GM21529 (cell line): ENCODE measurements around the gene RPP30.

Experiments used
- ATAC-seq: cut with Tn5 transposase; IDR thresholded peaks from one replicate; pipeline ENCODE4 v1.9.1; 2021; ENCODE audit not compliant: unreplicated experiment

Gene RPP30

DNA sequence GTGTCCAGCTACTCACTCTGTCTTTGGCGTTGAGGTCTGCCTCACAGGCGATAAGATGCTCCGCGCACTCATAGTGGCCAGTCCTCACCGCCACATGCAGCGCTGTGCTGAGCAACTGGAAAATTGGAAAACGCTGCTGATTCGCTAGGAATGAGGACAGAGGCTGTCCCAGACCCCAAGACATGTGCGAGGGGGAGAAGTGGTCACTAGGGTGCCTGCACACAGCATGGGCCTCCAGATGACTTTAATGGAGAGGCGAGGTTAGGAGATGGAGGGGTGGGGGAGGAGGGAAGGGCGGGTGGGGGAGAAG lies 43.9 kb downstream of the RPP30 start:
- no peak for ATAC-seq

DNA sequence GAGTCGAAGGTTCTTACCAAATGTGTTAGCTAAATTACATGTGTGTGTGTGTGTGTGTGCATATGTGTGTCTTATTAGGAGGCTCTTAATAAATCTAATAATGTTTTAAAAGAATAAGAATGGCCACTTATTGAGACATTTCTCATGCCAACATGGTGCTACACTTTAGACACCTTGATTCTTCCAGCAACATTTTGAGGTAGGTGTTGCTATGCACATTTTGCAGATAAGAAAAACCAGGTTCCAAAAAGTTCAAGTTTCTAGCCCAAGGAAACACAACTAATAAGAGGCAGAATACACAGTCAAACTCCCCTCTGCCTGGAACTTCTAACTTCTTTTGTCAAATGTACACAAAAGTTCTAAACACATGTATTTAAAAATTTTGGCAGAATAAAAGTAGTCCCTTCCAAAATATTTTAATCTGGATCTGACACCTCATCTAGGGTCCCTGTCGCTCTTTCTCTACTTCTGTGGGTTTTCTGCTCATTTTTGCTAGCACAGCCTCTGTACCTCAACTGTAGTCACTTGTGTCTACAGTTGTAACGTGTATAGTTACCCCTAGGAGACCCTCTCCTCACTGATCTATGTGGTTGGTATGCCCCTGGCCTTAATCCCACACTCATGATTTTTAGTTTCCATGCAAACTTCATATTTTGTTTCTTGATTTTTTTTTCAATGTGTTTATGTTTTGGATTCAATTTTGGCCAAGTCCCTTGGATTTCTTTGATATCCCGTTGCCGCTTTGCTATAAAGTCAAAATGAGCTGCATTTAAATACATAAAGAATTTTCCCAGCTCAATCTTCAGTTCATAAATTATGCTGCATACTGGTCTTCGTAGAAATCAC lies 44.8 kb downstream of the RPP30 start:
- ATAC-seq = no peak

DNA sequence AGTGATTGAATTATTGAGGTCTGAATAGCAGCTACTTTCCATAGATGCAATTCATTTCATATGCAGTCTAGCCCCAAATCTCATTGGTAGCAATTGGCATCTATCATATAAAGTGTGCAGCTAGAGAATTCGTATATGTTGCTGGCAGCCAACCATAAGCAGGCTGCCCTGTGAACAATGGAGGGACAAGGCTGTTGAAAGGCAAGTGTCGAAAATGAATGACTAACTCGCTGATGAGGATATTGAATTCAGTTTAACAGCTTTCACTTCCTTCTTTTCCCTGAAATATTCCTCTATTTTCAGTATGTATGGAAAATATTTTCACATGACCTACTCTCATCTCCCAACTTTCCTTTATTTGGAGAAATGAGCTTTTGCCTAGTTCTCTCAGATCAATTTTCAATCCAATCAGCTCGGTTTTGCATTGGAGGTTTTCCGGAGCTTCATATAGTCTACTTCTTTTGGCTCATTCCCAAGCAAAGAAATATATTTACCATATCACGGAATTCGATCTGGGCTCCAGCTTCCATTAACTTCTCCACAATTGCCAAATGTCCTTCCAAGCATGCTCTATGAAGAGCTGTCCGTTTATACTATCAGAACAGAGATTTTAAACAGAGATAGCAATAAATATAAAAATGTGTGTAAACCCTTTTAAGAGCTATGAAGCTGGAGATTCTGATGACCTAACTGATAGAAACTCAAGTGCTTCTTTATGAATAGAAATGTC lies 45.6 kb downstream of the RPP30 start:
- no peak for ATAC-seq

DNA sequence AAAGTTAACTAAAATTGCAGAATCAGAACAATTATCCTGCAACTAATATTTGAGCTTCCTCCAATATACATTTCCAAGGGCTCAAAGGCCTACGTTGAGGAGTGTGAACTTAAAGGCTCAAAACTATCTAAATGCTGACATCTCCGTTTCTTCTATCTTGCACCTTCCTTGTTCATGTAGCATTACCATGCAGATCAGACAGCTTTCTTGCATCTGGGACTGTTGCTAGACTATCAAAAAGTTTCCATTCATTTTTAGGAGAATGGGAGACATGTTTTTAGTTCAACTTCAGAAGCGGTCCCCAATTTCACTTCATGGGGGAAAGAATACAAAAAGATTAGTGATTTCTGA lies 46.2 kb downstream of the RPP30 start:
- no peak for ATAC-seq

DNA sequence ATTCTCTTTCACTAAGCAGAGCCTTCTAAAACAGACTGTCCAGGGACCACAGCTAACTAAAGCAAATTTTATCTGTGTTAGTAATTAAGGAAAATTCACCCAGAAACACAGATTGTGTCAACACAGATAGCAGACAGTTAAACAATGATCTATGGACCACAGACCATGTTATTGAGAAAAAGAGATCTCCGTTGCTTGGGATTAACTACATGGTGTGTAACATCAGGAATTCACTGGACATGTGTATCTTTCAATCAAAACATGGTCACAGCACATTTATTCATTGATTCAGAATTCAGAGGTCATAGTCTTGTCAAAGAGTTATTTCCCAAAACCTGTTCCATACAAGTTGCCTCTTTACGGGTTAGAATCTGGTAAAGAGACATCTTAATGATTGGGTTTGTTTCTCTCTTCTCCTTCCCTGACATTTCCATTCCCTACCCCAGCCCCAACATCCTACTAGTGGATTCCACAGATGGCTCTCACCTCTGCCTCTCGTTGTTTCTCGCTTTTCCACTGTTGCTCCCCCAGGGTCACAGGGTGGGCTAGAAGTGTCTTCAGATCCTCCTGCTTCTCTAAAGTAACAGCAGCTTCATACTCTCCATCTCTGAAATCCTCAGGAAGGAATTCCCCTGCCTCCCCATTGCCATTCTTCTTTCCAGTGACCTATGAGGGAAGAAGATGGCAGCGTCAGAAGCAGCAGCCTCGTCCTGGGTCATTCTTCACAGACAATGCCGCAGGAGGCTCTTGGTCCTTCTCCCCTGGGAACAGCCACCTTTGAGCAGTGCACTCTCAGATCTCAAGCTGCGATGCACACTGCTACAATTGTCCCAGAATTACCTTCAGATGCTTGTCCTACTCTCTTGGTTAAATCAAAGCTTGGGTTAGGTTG lies 48.2 kb downstream of the RPP30 start:
- ATAC-seq = no peak

DNA sequence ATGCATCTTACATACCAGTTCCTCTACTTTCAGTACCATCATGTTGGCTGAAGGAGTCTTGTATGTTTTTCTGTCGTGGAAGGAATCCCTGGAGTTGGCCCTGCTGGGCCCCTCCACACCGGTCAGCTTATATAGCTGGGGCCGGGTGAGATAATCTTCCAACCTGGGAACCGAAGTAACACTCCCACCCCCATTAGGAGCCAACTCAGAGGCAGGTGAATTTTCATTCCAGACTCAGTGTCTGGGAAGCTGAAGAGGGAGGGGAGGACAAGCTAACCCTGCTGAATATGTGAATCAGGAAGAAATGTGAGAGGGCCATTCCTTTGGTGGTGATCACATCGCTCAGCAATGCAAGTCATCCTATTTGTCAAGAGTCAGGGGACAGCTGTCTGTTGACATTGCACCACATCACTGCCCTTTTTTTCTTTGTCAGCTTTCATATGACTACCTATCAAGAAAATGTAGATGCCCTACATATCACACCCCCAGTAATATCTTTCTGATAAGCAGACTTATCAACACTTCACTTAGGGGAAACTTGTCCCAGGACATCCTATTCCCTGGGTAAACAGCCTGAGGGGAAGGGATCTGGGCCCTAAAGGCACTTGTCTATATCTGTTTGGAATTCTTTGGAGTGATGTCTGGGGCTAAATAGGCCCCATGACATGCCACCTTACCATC lies 49.4 kb downstream of the RPP30 start, which contains the start of gene ANKRD1:
TSS of gene ANKRD1 (minus strand) at position 102 of the 681 bp plus-strand sequence. CDS start at position 42, 60 bp downstream.
- no peak for ATAC-seq

DNA sequence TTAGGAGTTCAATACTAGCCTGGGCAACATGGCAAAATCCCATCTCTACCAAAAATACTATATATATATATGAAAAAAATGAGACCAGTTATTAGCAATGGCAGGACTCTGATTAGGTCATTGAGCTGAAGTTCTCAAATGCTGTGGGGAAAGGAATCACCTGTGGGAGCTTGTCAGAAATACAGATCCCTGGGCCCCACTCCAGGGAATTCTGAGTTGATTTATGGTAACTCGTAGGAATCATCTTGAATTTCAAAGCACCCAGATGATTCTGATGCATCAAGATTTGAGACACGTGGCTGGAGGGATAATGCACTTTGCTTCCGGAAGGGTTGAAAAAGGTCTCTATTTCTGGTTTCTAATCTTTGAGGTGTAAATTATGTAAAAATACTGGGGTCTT lies 50.1 kb downstream of the RPP30 start:
- no peak for ATAC-seq

DNA sequence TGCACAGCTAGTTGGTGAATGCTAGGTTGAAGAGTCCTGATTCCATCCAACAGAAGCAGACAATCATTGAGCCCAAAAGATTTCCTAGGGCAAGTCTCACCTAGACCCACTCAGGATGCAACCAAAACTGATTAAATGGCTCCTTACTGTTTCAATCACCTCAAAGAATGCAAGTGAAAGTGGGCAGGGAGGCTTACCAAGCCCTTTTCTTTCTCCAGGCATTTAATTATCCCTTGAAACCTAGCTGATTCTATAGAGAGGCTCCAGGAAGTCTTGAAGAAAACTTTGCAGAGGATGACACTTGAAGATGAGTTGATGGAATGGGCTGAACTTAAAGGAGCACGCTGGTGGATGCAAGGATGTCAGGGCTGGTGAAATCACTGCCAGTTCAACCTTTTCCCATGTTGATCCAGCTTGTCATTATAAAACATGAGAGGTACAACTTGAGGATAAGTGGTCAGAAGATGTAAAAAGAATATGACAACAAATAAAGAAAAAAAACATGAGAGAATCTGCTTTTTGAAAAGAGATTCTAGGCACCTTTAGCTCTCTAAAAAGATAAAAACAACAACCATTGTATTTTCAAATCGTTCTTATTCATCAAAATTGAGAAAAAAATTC lies 51.4 kb downstream of the RPP30 start:
- no peak for ATAC-seq

DNA sequence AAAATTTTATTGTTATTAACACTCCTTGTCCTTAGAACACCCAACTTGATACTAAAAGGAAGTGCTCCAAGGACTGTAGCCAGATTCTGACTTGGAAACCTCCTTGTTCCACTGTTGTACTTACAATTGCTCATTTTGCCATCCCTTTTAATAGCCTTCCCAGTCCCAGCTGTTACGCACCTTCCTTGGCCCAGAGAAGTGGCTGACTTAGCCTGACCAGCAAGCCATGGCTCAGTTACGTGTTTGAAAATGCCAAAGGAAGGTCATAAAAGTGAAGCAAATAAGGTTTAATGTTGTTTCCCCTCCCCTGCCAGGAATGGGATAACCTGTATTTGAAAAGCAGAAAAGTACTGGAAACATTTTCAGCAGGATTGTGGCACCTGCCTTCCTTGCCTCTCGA lies 52.8 kb downstream of the RPP30 start:
- no peak for ATAC-seq

DNA sequence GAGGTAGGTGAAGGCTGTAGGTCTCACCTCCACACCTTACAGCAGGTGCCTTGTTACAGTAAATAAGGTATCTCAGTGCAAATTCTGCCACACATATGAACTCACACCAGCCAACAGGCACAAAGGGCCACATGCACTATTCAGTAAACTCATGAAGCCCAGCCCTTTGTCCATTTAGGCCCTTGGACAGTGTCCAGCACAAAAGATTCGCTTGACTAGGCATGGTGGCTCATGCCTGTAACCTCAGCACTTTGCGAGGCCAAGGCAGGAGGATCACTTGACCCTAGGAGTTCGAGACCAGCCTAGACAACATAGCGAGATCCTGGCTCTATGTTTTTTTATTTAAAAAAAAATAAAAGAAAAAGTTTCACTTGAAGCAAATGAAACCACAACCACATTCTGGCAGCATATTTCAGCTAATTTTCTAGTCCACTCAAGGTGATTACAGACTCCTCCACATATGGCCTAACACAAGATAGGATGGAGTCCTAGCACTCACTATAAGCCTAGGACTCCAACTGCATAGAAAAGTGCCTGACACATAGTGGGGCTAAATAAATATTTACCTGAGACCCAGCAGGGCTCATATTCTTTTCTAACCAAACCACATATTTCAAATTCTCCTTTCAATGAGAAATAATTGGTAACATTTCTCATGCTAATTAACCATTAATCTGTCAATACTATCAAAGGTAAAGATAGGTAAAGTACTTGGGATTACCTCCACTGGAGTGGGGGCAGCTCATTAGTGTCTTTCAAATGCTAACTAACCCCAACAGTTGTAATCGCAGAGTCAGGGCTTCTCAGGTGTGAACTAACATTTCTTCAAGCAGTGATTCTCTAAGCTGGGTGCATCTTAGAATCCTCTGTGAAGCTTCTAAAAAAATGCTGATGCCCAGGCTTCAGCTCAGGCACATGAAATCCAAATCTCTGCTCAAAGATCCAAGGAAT lies 53.6 kb downstream of the RPP30 start:
- no peak for ATAC-seq

DNA sequence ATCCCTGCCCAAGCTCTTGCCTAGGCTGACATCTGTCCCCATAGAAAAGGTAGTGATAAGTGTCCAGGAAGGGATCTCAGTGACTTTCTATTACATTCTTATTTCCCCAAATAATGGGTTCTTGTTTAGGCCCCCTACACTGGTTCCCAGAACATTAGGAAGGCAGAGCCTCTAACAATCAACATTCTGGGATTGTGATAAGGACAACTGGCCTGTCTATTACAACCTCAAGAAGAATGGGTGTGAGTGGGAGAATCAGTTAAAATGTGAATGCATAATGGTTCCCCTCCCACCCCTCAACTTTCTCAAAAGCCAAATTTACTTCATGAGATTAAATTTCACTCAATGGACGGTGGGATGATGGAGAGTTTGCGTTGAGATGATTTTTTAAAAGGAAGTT lies 55.5 kb downstream of the RPP30 start:
- no peak for ATAC-seq

DNA sequence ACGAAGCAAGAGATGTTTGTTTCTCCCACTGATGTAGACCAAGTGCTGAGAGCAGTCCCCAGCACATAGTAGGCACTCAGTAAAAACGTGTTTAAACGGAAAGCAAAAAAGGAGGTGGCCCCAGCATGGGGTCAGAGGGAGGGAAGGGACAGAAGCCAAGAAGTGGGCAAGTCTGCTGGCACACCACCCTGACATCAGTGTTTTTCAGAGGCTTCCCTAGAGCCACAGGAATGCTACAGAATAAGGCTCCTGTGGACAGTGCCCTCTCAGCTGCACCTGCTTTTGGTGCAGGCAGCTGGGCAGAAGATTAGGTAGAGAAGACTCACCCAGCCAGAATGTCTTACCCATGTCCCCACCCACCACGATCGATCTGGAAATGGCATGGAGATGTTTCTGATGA lies 57.4 kb downstream of the RPP30 start:
- ATAC-seq = no peak

DNA sequence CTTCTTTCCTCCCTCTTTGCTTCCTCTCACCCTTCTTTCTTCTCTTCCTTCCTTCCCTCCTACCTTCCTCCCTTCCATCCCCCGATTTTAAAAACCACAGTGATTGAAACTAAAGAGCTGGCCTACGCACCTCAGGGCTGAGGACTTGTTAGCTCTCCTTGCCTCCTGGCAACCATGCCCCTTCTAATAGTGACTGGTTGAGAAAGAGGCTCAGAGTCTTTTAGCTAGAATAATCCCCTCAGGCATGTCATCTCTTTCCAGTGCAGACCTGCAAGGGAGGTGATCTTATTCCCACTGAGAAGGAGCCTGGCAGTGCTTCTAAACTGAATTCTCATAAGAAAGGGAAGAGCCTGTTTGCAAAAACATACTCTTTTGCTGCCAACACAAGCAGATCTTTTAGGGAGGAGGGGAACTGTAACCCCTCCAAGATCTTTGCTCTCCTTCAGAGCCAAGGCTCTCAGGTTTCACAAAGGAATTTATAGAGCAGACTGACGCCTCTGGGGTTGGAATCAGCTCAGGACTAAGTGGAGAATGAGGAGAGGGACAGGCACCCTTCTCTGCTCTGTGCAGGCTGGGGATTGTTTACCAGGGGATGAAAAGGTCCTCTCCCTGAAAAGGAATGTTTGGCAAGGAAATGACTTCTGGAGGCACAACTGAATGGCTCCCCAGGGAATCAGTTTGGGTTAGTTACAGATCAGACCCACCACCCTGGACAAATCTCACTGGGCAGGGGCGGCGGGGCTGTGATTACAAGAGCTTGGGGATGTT lies 58.5 kb downstream of the RPP30 start:
- no peak for ATAC-seq

DNA sequence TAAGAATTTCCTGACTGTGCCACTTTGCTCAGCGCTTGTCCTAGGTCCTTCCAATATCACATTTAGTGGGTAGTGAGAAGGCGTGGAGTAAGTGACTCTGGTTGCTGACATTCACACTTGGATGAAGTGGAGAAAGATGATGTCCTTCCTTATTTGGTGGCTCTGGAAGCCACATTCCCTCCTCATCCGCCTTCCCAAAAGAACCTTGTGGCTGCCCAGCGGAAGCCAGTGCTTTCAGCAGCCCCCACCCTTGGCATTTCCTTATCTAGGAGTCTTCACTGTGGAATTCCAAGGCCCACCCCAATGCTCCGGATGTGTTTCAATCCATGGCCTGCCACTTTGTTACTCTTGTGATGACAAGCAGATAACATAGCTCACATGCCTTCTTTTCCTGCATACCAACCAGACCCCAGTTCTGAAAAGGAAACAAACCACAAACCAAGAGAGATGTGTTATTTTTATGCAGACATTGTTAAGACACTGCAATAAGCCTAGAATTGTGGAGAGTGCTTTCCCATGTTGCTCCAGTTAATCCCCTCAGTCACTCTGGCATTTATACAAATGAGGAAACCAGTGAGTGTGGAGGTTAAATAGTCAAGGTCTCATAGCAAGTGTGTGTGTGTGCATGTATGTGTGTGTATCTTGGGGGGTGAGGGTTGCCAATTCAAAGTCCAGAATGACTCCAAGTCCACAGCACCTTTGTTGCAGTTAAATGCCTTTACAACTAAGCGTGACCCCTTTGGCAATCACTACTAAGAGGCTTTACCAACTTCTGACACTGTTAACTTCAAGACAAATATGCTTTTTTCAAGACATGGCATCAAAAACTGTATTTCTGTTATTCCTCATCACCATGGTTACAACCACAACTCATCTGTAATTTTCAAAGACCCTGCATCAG lies 59.4 kb downstream of the RPP30 start:
- no peak for ATAC-seq

DNA sequence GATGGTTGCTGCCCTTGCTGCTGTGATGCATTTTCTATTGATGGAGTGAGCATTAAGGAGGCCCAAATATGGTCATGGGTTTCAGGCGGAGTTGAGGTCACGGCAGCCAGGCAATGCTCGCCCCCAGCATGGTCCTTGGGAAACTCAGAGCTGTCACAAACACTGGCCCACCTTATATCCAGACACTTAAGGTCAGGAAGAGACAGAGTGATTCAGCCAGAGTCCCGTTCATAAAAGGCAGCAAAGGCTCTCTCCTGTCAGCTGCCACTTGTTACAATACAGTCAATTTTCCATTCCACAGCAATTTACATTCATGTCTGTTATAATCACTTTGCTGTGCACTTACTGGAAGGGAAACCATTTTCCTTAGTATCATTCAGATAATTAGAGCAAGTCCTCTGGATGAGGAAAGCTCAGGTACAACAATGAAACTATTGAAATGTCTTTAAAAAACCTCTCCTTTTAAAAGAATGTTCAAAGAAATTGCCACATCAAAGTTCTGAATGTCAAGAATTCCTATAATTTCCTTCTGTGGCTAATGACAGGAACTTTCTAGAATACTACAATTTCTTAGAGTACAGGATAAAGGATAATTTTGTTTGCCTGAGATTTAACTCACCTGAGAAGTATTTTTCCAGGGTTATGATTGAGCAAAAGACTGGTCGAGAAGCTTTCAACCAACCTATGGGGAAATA lies 64.0 kb downstream of the RPP30 start:
- no peak for ATAC-seq

DNA sequence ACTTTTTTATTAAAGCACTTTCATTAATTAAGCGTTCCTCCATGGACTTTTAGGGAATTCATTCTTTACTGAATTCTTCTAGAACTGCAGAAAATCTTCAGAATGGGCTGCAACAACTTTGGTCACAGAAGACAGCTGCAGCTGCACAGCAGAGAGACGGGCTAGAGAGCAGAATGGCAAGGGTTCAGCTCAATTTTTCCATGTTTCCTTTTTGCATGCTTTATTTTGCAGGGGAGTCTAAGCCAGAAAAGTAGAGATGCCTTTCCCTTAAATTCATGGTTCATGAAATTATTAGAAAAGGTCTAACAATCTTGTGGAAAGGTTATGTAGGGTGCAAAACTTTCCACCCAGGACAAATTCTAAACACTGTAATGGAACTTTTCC lies 64.5 kb downstream of the RPP30 start:
- no peak for ATAC-seq

DNA sequence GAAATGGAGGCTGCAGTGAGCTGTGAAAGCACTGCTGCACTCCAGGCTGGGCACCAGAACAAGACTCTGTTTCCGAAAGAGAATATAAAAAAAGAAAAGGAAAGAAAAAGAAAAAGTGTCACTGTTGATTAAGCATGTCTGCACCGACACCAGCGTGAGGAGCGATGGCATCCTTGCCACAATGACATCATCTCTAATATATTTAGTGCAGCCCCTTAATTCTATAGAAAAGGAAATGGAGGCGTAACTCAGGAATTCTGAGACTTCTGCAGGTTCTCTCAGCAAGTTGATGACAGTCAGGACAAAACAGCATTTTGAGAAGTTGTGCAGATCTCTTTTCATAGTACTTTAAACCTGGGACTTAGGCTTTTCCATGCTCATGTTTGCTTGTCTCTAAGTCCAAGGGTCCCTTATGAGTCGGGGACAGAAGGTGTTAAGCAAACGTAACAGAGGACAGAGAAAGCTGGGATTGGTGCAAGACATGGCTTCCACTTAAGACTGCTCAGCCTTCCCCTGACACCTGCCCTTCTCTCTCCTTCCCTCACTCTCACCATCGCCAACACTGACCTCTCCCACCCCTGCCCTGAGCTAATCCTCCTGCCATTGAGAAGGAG lies 66.0 kb downstream of the RPP30 start:
- ATAC-seq = no peak
